ENCODE measurements around the gene CMTM7.

Gene CMTM7

DNA sequence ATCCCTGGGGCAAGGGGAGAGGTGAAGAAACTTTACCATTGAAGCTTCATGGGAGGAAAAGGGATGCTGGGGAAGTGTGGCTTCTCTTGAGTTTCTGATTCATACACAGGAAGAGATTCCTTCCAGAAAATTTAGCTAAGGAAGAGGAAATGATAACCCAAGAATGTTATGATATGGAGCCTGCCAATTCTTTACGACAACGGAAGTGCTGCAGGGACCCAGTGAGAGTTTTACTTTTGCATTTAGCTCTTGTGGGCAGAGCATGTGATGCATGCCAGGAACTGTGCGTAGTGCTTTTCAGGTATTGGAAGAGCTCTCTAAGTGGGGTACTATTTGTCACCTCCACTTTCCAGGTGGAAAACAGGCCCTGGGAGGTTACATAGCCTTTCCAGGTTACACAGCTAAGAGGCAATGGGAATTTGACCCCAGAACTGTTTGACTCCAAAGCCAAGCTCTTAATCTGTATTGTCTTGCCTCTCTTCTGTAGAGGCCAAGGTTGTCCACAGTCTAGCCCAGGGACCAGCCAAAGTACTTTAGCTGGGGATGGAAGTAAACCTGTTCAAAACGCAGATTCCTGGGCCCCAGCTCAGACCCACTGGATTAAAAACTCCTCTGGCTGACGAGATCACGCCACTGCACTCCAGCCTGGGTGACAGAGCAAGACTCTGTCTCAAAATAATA is 23.0 kb downstream of the CMTM7 start:
- no peak for DNase-seq

DNA sequence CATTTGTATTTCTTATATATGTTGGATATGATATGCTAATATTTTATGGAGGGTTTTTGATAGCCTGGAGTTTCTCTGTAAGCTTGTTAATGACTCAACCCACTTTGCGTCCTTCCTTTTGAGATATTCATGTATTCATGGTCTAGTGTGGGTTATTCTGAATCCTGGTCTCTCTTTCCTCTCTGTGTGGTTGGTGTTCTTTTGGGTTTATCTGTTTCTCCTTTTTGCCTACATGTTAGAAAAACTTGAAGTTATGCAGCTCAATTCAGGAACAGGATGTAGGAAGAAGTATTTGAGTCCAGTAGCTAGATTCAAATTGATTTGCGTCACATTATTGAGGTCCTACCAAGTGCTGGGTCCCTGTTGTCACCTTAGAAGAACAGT is 28.1 kb downstream of the CMTM7 start:
- no peak for DNase-seq

DNA sequence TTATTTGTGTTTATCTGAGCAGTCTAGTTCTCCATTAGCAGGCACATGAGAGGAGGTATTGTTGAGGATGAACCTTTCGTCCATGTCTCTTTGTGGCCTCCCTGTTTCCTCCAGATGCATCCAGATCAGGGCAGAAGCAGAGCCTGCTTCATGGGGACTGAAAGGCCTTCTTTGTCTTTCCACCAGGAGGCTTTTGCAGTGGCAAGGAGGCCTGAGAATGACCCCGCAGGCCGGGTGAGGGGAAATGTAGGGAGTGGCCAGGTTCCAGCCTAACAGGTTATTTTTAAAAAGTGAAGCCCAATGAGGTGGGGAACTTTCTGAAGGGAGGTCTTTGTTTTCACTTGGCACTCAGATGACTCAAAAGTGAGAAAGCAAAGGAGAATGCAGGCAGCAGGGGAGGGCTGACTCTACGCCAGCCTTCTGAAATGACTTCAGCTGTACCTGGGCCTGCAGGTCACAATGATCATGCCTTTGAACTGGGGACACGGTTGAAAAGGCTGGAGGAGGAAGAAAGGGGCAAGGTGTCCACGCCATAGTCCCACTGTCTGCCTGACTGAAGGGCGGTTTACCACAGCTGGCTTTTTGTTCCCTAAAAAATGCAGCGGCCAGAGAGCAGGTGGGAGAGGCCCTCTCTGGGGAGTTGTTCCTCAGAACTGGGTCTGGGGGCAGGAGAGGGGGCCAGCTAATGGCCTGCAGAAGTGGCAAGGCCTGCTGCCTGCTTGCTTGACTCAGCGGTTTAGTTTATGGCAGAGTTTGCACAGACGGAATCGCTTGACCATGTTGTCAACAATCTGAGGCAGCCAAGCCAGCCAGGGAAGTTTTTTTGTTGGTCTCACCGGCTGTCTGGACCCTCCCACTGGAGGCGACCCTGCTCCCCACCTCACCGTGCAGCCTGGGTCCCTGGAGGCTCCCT is 28.7 kb downstream of the CMTM7 start:
- DNase-seq = no peak

DNA sequence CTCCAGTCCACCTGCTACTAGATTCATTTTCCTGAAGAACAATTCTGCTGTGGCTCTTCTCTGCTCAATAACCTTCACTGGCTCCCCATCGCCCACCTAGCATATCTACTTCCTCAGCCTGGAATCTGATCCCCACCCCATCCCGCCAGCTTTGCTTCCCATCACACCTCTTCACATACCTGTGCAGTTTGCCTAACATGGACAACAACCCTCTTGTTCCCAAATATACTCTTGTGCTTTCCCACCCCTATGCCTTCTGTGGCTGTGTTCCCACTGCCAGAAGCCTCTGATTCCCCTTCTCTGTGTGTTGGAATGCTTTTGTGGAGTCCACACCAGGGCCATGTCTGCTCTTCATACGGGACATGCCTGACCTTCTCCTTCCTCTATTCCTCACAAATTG is 29.5 kb downstream of the CMTM7 start:
- DNase-seq = no peak

DNA sequence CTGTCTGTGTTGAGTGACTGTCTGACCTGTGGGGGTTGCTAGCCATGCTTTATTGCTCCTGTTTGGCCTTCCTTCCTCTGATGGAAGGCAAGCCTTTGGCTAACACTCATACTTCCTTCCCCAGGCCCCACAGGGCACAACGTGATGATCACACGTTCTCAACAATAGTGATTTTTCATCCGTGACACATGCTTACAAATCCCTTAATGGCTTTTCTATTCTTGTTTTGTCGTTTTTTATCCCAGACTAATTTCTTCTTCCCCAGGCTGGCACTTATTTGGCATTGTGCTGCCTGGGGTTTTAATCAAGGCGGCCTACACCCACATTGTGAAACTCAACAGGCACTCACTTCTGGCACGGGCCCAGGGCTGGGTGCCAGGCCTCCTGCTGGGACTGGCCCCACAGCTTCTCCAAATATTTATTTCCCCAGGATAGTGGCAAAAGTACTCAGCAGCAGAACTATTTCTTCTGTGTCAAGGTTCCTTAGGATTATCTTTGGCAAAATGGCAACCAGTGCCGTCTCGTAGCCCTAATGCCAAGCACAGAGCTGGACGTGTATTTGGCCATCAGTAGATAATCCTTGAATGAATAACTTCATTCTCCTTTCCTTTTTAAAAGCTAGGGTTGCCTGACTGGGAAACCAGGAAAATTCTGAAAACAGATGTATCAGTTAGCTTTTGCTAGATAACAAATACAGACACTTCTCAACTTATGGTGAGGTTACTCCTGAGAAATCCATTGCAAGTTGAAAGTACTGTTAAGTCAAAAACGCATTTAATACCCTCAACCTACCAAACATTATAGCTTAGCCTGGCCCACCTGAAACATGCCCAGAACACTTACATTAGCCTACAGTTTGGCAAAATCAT is 30.6 kb downstream of the CMTM7 start:
- peak; percentile 30 for DNase-seq

DNA sequence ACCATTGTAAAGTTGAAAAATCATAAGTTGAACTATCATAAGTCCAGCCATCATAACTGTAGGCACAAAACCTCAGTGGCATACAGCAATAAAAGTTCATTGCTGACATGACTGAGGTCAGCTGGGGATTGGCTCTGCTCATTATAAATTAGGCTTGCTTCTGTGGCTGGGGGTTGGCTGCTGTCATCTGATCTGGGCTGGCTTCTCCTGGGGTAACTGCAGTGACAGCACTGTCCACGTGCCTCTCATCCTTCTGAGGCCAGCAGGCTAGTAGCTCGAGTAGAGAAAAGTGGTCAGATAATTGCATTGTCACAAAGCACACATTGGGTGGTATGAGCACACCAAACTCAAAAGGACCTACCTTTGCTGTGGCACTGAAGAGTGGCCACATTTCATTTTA is 31.3 kb downstream of the CMTM7 start:
- no peak for DNase-seq

DNA sequence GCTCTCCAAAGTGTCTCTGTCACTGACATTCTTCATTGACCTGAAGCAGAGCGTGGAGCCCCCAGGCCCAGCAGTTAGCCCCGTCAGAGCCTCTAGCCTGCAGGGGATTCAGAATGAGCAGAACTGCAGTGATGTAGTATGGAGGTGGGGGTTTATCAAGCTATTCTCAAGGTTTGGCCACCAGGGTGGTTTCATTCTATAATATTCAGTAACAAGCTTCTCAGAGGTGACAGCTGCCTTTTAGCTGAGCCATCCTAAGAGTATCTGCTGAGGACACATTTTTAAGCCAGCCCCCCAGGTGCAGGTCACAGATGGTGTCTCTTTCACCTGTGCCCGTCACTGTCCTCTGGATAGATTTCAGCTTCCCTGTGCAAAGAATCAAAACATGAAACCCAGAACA is 31.9 kb downstream of the CMTM7 start:
- no peak for DNase-seq

DNA sequence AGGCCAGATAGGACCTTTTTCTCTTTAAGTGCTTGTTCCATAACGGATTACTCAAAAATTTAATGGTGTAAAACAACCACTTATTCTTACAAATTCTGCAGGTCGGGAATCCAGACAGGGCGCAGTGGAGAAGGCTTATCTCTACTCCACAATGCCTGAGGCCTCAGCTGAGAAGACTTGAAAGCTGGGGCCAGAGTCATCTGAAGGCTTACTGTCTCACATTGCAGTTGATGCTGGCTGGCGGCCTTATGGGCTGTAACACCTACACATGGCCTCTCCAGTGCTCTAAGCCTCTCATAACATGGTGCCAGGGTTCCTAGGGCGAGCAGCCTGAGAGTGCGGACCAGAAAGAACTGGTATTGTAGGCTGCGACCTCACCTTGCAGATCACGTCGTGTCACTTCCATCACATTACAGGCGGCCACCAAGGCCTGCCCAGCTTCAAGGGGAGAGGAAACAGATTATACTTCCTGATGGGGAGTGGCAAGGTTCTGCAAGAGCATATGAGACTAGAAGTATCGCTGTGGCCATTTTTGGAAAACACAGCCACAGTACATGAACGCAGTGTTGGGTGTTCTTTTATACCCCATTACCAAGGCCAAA is 32.4 kb downstream of the CMTM7 start:
- DNase-seq = no peak

DNA sequence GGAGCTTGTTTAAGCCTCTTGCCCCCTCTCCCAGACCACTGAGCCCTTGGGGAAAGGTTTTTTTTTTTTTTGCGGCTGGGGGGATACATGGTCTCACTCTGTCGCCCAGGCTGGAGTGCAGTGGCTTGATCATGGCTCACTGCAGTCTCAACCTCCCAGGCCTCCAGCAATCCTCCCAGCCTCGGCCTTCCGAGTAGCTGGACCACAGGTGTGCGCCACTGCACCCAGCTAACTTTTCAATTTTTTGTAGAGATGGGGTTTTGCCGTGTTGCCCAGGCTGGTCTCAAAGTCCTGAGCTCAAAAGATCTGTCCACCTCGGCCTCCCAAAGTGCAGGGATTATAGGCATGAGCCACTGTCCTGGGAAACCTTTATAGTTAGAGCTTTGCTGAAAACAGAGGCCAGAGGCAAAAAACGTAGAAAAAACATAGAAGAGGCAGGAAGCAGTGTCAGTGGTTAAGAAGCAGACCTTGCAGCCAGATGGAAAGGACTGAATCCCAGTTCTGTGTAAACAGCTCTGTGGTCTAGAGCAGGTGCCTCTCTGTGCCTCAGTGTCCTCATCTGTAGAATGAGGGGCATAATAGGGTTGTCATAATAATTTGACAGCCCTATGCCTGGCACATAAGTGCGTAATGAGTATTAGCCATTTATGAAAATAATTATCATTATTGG is 33.1 kb downstream of the CMTM7 start:
- no peak for DNase-seq

DNA sequence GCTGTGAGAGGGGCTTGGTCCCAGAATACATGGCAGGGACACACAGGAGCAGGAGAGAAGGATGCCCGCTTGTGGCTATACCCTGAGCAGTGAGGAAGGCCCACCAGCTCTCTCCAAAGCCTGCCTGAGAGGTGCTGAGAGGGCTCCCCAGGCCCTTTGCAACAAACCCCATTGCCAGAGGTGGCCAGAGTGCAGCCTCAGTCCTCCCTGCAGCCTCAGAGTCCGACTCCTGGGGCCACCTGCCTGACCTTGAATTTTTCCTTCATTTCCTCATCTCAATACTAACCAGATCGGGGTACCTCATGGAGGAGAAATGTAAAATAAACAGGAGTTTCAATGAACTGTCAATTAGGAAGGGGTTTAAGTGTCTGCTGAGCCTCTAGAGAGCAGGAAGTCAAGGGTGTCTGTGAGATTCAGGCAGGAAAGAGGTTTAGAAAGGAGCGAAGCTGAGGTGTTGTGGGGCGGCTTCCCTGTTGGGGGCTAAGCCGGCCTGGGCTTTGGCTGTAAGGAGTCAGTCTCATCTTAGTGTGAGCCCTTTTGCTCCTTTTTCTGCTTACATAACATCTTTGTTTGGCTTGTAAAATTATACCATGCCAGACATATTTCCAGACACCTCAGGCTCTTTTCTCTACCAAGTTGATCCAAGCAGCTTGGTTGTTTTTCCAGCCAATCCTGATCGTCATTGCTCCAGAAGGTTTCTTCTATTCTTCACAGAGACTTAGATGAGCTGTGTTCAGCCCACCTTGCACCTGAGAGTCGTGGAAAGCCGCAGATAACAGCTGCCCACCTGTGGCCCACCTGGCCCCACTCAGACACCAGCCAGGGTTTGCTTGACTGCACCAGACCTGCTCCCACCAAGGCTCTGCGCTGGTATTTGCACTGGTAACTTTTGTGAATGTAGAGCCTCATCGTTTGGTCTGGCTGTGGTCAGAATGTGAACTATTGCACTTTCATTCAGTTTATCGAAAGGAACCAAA is 36.7 kb downstream of the CMTM7 start:
- DNase-seq = no peak

- DNase-seq = no peak
Observed at GRCh38 chr3:32430900-32431299, 39.2 kb downstream of the CMTM7 start.

DNA sequence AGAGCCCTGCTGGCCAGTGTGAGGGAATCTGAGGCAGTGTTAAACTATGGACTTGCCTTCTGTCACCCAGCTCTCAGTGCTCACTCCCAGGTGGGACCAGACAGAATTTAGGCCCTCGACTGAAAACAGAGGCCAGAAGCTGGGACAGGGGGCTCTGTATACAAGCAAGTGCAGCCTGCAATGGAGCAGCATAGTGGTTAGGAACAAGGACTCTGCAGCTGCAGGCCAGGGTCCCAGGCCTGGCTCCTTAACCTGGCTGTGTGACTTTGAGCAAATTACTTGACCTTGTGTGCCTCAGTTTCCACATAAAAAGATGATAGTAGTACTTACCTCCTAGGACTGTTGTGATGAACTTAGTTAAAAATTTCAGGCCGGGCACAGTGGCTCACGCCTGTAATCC is 39.8 kb downstream of the CMTM7 start:
- DNase-seq = no peak

- DNase-seq = no peak
Observed at GRCh38 chr3:32432045-32432710, 40.5 kb downstream of the CMTM7 start.

DNA sequence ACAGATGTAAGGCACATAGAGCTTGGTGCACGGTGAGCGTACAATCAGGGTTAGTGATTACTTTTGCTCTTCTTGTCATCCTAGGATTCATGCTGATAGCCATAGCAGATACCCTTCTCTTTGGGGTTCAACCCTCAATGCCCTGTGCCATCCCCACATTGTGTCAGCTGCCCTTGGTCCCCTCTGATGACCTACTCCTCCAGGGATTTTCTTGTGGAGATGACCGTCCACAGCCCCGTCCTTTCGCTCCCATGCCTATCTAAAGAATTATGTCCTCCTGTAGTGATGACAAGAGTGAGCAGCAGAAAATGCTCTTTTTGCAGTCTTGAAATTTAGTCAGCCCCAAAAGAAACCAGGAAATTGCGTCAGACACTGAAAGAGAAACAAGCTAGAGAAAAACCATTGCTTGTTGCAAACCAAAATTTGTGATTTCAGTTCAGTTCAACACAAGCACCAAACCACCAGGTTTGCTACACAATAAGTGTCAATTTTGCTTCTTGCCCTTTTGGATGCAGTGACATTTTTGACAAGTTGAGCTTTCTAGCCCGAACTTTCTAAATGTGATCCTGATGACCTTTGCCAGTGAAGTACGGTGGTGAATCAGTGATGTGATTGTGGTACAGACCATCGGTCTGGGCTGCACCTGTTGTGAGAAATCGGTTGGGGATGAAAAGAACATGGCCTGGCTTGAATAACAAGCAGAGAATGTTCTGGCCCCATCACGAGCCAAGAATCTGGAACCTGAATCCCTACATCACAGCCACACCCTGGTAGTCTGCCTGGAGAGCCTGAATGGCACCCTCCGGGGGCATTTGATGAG is 41.3 kb downstream of the CMTM7 start:
- DNase-seq = no peak

- no peak for DNase-seq
Observed at GRCh38 chr3:32434206-32434605, 42.6 kb downstream of the CMTM7 start.

DNA sequence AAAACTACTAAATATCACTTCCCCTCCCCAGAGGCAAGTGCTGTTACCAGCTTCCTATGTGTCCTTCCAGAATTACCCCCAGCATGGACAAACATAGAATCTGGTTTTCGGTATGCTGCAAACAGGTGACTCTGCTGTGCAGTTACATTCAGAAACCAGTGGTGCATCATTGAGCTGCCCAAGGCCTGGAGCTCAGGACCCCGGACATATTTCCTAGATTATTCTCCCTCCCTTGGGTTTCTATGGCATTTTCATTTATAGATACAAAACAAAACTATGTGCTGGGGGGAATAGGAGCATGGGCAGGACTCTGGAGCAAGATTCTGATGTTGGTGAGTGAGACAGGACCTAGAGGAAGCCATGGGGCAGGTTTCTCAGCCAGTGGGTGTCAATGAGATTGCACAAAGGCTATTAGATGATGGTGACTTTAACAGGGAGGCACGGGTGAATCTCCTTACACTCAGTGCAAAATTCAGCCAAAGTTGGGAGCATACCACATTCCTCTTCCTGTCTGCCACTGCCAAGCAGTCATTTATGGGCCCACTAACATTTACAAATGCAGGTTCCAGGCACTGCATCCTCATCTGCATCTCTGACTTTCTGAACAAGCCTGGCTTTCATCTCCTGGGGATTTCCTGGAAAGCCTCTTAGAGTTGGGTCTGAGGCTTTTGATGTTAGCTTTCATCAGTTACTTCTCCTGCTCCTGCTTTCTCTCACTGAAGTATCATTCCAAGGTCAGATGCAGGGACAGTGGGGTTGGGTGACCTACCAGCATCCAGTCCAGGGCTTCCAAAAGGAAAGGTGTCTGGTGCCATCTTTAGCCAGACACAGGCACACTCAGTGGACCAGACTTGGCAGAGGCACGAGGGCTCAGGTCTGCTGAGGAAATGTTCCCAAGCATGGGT is 44.5 kb downstream of the CMTM7 start:
- no peak for DNase-seq

DNA sequence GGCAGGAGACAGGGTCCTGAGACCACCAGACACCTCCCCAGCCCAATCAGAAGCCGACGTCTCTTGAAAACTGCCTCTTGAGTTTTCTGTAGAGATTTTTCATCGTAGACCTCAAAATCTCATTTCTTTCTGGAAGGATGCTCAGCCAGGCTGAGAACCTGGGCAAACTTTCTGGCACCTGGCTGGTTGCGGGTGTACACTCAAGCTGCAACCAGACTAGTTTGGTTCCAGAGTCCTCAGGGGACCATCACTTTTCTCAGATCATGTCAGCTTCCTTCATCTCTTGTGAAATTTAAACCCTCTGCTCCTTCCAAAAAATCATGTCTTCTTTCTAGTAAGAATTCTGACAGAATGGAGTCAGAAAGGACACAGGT is 45.1 kb downstream of the CMTM7 start:
- no peak for DNase-seq

GRCh38 chr3:32437896-32438295 is 46.2 kb downstream of the CMTM7 start:
- DNase-seq = no peak

All from DMS 273 treated with DMSO at 0.1 percent for 48 hours (cell line).